ENCODE data around the gene SIRT1.
"Not testable (repeated sequence)": the region's sequence is repeated elsewhere in the genome, so short reads cannot be mapped to it uniquely, and the experiment has no call there.

Gene SIRT1

GRCh38 chr10:67884313-67884841 lies at the start of gene SIRT1:
TSS of gene SIRT1 (plus strand) at chr10:67884656. CDS start at chr10:67884722, 66 bp downstream.
- peak; percentile 95 for DNase-seq

GRCh38 chr10:67835541-67836394 lies 48.7 kb upstream of the SIRT1 start:
- DNase-seq, result not testable (repeated sequence)

- no peak for DNase-seq
Measured at GRCh38 chr10:67836488-67836887, 48.0 kb upstream of the SIRT1 start.

- no peak for DNase-seq
Measured at GRCh38 chr10:67836972-67837371, 47.5 kb upstream of the SIRT1 start.

- no peak for DNase-seq
Measured at GRCh38 chr10:67837541-67838314, 46.7 kb upstream of the SIRT1 start, which contains the start of gene DNAJC12. TSS of gene DNAJC12 (minus strand) at chr10:67838188. CDS start at chr10:67838011, 177 bp downstream.

GRCh38 chr10:67839511-67839910 lies 44.9 kb upstream of the SIRT1 start:
- not testable (repeated sequence) for DNase-seq

GRCh38 chr10:67839951-67840350 lies 44.5 kb upstream of the SIRT1 start:
- DNase-seq, result no peak

GRCh38 chr10:67841737-67842136 lies 42.7 kb upstream of the SIRT1 start:
- no peak for DNase-seq

GRCh38 chr10:67843284-67843683 lies 41.2 kb upstream of the SIRT1 start:
- no peak for DNase-seq

- DNase-seq, result peak; percentile 92
Measured at GRCh38 chr10:67849331-67850011, 35.0 kb upstream of the SIRT1 start.

- no peak for DNase-seq
Measured at GRCh38 chr10:67851186-67851585, 33.3 kb upstream of the SIRT1 start.

- DNase-seq, result no peak
Measured at GRCh38 chr10:67852761-67853160, 31.7 kb upstream of the SIRT1 start.

GRCh38 chr10:67853512-67853911 lies 30.9 kb upstream of the SIRT1 start:
- DNase-seq, result no peak

- DNase-seq, result no peak
Measured at GRCh38 chr10:67858971-67859370, 25.5 kb upstream of the SIRT1 start.

GRCh38 chr10:67861750-67862432 lies 22.6 kb upstream of the SIRT1 start:
- no peak for DNase-seq

GRCh38 chr10:67863094-67863493 lies 21.4 kb upstream of the SIRT1 start:
- DNase-seq, result no peak

- no peak for DNase-seq
Measured at GRCh38 chr10:67864607-67865371, 19.7 kb upstream of the SIRT1 start.

GRCh38 chr10:67868132-67868531 lies 16.3 kb upstream of the SIRT1 start:
- DNase-seq, result no peak

- DNase-seq, result no peak
Measured at GRCh38 chr10:67869996-67870395, 14.5 kb upstream of the SIRT1 start.

- no peak for DNase-seq
Measured at GRCh38 chr10:67875340-67876238, 8.9 kb upstream of the SIRT1 start.
